Subcutaneous adipose tissue (tissue), 4 donors: ENCODE results near the gene DLG2. TPM values are rescaled to one million over a fixed set of nuclear protein-coding genes. Genes with fewer than 3 reads are reported as not detected.

Experiments
- CTCF ChIP-seq: fragments of 450-650 bp; IDR thresholded peaks from one replicate; pipeline ENCODE4 v1.5.1; 2016; ENCODE audit warnings: low read depth, mild to moderate bottlenecking, control low read depth, antibody characterized with exemption, moderate library complexity
- total RNA-seq, 4 donors: library from RNA; depleted of rRNA; stranded (reverse); fragments of >200 nt; gene quantifications; one replicate each; pipeline ENCODE4 v1.1.0, GENCODE V29; 2016

The DLG2 gene
- total RNA-seq, 4 donors from 2014 or later = 3.6 to 7.0 (median 6.1) TPM

GRCh38 chr11:84241343-84242131 is 1385.6 kb downstream of the DLG2 start:
- no peak for TF ChIP-seq CTCF

- no peak for TF ChIP-seq CTCF
These were observed 1386.3 kb downstream of the DLG2 start for GRCh38 chr11:84240847-84241246.

- no peak for TF ChIP-seq CTCF
These were observed 1390.7 kb downstream of the DLG2 start for GRCh38 chr11:84236436-84236835.

GRCh38 chr11:84234462-84235202 is 1392.5 kb downstream of the DLG2 start:
- TF ChIP-seq CTCF = no peak

GRCh38 chr11:84234011-84234410 is 1393.1 kb downstream of the DLG2 start:
- TF ChIP-seq CTCF = no peak

GRCh38 chr11:84232511-84232910 is 1394.6 kb downstream of the DLG2 start:
- no peak for TF ChIP-seq CTCF

GRCh38 chr11:84230402-84230801 is 1396.7 kb downstream of the DLG2 start:
- no peak for TF ChIP-seq CTCF
